HG03095 (cell line): ENCODE measurements around the gene ADAP1.
A peak's percentile ranks its signal among the peaks of the same experiment; 100 is the strongest.
"Not testable (repeated sequence)": the region's sequence is repeated elsewhere in the genome, so short reads cannot be mapped to it uniquely, and the experiment has no call there.

ENCODE experiments used
- ATAC-seq: cut with Tn5 transposase; IDR thresholded peaks from one replicate; pipeline ENCODE4 v1.9.1; 2021; ENCODE audit warnings: moderate library complexity; ENCODE audit not compliant: unreplicated experiment

Gene ADAP1

GRCh38 chr7:940599-941408, 13.7 kb downstream of the ADAP1 start:
- ATAC-seq = no peak

DNA sequence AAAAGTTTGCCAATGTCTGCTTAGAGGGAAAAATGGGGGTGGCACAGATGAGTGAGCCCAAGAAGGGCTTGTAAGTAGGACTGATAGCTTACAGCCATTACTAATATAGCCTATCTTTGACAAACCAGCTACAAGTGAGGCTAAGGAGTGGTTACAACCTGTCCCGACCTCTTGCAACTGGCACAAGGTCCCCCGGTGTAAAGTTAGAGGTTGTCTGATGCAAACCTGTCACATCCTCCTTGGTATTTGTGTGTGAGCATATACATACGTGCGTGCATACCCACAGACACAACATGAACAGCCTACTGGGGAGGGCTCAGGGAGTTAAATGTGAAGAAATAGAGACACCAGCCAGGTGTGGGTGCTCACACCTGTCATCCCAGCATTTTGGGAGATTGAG, 14.6 kb downstream of the ADAP1 start:
- no peak for ATAC-seq

DNA sequence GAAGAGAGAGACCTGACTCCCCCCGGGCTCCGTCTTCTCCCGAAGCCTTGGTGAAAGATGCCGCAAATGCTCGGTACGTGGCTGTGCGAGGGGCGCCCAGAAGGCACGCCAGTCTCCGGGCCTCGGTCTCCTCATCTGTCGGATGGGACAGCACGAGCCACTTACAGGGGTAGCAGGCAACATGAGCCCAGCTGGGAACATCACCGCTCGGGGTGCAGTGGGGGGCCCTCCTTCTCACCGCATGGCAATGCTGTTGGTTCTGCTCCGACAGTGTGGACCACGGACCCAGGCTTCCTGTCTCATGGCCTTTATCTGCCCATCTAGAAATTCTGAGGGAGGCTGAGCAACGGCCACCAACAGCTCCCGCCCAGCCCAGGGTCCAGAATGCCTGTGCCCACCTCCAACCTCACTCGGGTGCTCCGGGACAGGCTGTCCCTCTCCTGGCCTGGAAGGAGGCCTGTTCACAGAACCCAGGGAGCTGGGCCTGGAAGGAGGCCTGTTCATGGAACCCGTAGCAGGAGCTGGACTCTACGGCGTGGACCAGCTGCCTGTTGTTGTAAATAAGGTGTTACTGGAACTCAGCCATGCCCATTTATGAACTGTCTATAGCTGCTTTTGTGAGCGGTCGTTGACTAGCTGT, 15.8 kb downstream of the ADAP1 start:
- no peak for ATAC-seq

DNA sequence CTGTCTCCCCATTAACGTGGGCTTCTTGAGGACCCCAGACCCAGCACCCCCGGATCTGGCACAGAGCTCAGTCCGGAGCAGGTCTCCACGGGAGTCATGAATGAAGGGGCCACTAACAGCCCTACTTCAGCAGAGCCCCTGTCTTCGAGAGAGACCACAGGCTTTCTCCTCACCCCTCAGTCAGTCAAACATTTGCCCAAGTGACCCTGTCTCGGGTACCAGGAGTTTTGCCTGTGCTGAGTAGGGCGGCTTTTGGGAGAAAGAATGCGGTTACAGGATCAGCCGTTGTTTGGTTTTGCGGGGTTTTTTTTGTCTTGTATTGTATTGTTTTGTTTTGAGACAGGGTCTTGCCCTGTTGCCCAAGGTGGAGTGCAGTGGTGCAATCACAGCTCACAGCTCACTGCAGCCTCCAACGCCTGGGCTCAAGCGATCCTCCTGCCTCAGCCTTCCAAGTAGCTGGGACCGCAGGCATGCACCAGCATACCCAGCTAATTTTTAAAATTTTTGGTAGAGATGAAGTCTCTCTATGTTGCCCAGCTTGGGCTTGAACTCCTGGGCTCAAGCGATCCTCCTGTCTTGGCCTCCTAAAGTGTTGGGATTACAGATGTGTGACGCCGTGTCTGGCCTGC, 16.5 kb downstream of the ADAP1 start:
- ATAC-seq = no peak

DNA sequence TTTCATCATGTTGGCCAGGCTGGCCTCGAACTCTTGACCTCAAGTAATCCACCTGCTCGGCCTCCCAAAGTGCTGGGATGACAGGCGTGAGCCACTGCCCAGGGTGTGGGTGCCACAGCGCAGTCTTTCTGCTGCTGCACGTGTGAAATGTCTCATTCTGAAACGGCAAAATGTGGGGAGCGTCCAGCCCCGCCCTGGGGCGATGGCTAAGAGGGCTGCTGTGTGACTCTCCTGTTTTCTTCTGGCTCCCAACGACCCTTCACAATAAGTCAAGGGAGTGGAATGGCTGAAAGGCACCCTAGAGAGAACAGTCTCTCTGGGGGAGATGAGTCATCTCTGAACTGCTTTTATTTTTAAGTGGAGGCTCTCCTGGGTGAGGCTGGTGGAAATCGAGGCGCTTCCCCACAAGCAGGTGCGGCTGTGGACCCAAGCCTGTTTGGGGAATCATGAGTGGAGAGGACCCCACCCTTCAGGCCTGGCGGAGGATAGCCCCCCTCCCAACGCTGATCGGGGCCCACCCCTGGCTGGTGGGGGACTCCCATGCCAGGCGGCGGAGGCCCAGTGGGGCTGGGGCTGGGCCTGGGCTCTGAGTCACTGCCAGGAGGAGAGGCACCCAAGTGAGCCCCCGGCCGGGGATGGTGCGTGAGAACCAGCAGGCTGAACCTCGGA, 18.0 kb downstream of the ADAP1 start:
- peak; percentile 76 for ATAC-seq

DNA sequence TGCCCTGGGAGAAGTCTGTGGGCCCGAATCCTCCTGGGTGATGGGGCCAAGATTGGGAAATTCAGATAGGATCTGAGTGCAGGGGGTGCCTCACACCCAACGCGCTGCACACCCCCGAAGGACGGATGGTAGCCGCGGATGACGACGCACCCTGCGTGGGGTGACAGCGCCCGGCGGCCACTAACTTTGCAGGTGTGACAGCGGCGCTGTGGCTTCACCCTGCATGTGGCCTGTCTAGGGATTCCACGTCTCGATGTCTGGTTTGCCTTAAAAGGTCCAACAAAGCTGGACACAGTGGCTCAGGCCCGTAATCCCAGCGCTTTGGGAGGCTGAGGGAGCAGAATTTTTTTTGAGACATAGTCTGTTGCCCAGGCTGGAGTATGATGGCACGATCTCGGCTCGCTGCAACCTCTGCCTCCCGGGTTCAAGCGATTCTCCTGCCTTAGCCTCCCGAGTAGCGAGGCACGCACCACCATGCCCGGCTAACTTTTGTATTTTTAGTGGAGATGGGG, 18.6 kb downstream of the ADAP1 start:
- no peak for ATAC-seq

DNA sequence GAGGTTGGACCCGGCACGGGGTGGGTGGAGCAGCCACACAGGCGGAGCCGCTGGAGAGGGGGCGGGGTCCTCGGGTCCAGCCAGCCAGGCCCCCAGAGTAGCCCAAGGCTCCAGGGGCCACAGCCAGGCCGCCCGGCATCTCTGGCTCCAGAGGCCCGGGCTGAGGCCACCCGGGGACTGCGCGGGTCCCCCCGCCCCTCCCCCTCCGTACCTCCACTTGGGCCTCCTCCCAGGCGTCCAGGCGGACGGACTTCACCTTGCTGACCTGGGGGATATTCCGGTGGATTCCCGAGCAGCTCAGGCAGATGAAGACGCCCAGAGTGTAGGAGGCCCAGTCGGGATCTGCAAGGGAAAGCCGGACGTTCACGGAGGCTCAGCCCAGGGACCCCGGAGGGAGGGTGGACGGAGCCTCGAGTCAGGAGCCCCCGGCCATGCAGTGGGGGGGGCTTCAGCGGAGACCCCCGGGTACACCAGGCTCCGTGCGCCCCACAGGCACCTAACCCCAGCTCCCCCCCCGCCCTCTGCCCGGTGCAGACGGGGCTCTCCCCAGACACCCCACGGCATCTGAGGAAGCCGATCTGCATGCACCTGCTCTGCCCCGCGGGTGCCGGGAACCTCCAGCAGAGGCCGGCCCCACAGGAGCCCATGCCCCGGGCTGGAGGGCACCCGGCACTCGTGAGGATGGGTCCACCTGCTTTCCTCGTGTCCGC, 19.2 kb downstream of the ADAP1 start:
- no peak for ATAC-seq

DNA sequence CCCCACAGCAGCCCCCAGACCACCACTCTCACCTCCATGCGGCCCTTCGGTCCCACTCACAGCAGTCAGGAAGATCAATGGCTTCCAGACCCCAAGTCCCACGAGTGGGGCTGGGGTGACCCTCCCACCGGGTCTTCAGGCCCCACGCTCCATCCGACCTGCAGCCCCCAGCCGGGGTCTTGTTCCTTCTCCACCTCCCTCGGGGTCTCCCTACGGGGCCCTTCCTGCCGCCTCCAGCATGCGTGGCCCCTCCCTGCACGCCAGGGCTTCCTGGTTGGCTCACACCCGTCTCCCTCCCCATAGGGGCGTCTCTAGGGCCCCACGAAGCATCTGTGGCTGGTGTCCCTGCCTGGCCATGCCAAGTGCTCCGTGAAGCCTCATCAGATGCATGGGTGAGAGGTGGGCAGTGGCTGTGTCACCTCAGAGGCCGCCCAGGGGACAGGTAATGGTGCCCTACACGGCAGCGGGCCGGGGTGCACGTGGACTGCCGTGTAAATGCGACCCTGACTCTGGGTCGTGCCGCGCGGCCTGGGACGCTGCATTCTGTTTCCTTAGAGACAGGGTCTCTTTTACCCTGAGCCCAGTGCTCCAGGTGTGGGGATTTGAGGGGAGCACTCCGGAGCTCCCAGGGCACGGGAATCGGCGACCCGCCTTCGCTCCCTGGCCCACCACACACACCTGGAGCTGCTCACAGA, 19.9 kb downstream of the ADAP1 start:
- no peak for ATAC-seq

- ATAC-seq = no peak
Observed at GRCh38 chr7:932651-932975, 21.9 kb downstream of the ADAP1 start.

DNA sequence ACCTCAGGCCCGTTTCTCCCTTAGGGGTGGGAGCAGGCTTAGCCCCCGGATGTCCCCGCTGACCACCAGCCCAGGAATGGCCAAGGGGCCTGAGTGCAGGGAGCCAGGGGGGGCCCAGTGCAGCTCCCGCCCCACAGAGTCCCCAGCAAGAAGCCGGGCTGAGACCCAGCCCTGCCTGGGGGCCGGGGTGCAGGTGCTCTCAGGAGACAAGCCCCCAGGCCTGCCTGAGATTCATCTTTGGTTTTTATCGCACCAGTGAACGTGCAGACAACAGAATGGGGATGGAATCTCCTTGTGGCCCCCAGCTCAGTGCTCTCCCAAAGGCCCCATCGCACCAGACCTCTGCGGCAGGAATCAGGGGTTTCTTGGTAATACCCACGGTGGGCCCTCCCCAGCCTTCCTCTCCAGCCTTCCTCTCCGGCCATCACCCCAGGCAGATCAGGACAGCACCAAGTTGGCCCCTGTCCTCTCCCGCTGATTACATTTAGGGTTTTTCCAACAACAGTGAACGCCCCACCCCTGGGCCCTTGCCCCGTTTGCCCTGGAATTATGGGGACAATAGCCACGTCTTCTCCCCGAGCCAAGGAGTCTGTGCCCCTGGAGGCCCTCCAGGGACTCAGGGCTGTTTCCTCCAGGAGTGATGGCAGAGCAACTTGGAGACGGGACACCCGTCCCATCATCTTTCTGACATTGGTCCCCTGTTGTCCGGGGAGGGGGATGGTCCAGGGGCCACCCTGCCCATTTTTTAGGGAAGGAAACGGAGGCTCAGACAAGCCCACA, 22.4 kb downstream of the ADAP1 start:
- ATAC-seq = no peak

DNA sequence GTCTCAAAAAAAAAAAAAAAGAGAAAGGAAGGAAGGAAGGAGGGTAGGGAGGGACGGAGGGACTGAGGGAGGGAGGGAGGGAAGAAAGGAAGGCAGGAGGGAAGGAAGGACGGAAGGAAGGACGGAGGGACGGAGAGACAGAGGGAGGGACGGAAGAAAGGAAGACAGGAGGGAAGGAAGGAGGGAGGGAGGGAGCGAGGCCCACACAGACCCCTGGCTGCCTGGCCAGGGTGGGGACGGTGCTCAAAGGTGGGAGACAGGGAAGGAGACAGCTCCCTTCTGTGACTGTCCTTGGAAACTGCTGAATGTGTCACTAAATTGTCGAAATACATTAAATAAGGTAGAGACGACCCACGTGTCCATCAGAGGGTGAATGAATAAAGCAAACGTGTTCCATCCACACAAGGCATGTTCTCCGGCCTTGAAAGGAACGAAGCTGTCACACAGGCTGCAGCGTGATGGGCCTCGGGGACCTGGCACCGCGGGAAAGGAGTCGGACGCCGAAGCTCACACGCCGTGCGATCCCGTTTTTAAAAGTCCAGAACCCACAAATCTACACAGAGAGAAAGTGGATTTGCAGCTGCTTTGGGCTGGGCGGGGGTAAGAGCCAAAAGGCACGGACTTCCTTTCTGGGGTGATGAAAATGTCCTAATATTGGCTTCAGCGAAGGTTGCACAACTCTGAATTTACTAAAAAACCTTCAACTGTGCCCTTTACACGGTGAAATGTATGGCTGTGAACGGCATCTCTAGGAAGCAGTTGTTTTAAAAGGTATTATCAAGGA, 23.3 kb downstream of the ADAP1 start:
- ATAC-seq = no peak

GRCh38 chr7:929311-929711, 25.2 kb downstream of the ADAP1 start:
- ATAC-seq = no peak

GRCh38 chr7:927031-927671, 27.3 kb downstream of the ADAP1 start:
- ATAC-seq = no peak

GRCh38 chr7:926061-927030, 28.1 kb downstream of the ADAP1 start:
- no peak for ATAC-seq

DNA sequence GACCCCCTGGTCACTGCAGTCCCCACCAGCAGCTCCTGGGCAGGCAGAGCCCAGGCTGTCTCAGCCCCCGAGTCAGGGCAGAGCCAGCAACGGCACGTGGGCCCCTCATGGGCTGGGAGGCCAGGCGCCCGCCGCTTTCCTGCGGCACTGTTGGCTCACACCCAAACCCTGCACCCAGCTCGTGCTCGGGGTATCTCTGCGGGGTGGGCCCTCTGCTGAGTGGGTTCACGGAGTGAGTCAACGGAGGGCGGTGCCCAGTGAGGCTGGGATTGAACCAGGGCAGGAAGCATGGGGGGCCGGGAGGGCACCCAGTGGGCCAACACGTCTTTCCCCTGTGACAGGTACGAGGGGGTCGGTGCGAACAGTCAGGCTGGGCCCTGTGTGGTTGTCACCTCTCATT, 28.9 kb downstream of the ADAP1 start:
- ATAC-seq = no peak

GRCh38 chr7:924541-925231, 29.8 kb downstream of the ADAP1 start:
- ATAC-seq = peak; percentile 42

GRCh38 chr7:924042-924441, 30.4 kb downstream of the ADAP1 start:
- not testable (repeated sequence) for ATAC-seq
